GM12801 (cell line): ENCODE data around the gene DNAH2.

Experiments
- TF ChIP-seq, protein P1 (sequence below): IDR thresholded peaks from one replicate; pipeline ENCODE4 v1.5.1; 2011; ENCODE audit warnings: control low read depth; ENCODE audit not compliant: insufficient read length; ENCODE audit errors: extremely low read depth

The DNAH2 gene

GRCh38 chr17:7843536-7844291 lies 126.2 kb downstream of the DNAH2 start:
- TF ChIP-seq, protein P1, sequence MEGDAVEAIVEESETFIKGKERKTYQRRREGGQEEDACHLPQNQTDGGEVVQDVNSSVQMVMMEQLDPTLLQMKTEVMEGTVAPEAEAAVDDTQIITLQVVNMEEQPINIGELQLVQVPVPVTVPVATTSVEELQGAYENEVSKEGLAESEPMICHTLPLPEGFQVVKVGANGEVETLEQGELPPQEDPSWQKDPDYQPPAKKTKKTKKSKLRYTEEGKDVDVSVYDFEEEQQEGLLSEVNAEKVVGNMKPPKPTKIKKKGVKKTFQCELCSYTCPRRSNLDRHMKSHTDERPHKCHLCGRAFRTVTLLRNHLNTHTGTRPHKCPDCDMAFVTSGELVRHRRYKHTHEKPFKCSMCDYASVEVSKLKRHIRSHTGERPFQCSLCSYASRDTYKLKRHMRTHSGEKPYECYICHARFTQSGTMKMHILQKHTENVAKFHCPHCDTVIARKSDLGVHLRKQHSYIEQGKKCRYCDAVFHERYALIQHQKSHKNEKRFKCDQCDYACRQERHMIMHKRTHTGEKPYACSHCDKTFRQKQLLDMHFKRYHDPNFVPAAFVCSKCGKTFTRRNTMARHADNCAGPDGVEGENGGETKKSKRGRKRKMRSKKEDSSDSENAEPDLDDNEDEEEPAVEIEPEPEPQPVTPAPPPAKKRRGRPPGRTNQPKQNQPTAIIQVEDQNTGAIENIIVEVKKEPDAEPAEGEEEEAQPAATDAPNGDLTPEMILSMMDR, result no peak

DNA sequence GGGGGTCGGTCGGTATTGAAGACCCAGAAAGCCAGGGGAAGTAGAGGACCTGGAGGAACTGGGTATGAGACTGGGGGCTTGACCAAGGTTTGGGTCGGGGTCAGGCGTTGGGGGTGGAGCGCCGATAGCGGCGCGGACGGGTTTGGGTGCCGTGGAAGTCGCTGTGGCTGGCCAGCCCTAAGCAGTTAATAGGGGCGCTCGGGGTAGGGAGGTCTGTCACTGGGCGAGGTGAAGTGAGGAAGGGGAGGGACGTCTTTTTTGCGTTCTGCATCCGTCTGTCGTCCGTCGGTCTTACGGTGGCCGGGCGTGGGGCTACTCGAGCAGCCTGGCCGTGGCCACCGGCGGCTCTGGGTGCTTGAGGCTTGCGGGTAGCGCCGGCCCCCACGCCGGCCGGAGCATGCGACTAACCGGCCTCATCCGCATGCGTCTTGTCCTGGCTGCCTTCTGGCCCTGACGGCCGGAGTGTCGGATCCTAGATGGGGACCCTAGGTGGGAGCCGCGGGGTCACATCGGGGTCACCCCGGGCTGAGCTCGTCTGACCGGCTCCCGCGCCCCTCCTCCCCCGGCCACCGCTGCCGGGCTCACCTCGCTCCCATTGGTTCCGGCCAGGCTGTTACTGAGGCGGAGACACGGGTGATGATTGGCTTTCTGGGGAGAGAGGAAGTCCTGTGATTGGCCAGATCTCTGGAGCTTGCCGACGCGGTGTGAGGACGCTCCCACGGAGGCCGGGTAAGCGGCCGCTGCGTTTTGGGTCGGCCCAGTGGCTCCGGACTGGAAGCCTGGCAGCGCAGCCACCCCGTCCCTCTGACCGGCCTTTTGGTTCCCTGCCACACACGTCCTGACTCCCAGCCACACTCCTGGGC lies 127.0 kb downstream of the DNAH2 start:
- TF ChIP-seq, protein P1, result no peak

DNA sequence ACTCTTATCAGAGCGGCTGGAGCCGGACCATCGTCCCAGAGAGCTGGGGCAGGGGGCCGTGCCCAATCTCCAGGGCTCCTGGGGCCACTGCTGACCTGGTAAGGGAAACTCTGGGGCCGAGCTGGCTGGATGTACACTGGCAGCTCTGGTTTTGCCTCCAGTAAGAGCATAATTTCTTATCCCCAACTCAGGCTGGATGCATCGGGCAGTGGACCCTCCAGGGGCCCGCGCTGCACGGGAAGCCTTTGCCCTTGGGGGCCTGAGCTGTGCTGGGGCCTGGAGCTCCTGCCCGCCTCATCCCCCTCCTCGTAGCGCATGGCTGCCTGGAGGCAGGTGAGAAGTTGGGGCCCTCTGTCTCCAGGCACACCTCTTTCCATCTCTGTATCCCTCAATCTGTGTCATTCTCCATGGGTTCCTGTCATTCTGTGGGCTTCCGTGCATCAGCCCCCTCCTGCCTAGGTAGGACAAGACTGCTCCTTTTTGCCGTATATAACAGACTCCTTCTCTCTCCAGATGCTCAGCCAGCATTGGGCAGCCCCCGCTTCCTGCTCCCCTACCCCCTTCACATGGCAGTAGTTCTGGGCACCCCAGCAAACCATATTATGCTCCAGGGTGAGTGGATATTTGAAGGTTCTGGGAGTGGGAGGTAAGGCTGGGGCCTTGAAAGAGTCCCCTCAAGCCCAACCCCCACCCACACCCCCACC lies 128.0 kb downstream of the DNAH2 start:
- TF ChIP-seq, protein P1, result no peak

DNA sequence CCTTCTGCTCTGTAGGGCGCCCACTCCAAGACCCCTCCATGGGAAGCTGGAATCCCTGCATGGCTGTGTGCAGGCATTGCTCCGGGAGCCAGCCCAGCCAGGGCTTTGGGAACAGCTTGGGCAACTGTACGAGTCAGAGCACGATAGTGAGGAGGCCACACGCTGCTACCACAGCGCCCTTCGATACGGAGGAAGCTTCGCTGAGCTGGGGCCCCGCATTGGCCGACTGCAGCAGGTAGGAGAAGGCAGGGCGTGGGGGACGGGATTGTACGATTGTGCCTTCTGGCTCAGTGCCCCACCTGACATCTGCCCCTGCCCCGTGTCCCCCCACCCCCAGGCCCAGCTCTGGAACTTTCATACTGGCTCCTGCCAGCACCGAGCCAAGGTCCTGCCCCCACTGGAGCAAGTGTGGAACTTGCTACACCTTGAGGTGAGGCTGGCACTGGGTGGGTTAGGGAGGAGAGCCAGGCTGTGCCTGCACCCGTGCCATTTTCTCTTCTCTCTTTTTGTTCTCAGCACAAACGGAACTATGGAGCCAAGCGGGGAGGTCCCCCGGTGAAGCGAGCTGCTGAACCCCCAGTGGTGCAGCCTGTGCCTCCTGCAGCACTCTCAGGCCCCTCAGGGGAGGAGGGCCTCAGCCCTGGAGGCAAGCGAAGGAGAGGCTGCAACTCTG lies 128.7 kb downstream of the DNAH2 start:
- TF ChIP-seq, protein P1, result no peak

GRCh38 chr17:7846765-7847661 lies 129.5 kb downstream of the DNAH2 start:
- TF ChIP-seq, protein P1, result no peak

DNA sequence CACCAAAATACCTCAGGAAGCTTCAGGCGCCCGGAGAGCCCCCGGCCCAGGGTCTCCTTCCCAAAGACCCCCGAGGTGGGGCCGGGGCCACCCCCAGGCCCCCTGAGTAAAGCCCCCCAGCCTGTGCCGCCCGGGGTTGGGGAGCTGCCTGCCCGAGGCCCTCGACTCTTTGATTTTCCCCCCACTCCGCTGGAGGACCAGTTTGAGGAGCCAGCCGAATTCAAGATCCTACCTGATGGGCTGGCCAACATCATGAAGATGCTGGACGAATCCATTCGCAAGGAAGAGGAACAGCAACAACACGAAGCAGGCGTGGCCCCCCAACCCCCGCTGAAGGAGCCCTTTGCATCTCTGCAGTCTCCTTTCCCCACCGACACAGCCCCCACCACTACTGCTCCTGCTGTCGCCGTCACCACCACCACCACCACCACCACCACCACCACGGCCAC lies 130.6 kb downstream of the DNAH2 start:
- TF ChIP-seq, protein P1, result no peak
